ENCODE results near the gene DEXI. TPM values are rescaled to one million over a fixed set of nuclear protein-coding genes. Genes with fewer than 3 reads are reported as not detected.
"Not testable (repeated sequence)": the region's sequence is repeated elsewhere in the genome, so short reads cannot be mapped to it uniquely, and the experiment has no call there.

The DEXI gene
- total RNA-seq, 1 donor from 2014 or later = 36.3 TPM

DNA sequence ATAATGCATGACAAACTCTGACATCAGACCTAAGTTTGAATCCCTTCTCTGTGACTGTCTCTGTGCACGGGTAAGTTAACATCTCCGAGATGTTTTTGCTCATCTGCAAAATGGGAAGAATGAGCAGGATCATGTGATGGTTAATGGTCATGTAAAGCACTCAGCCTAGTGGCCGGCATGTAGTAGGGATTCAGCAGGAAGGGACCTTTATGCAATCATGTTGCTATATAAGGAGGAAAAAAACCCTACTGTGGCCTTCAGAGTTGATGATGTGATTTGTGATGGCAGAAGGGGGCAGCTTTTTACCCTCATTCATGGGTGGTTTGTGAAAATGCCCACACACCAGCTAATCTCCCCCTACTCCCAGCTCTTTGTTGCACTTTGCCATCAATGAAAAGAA is 26.2 kb upstream of the DEXI start:
- Histone ChIP-seq H3K27ac (no peak overlapping the region), H3K4me1 (peaks cover 12% of the 10 kb centered on the region), H3K27me3 (no peaks in the 10 kb centered on the region), H3K9me3 (no peaks in the 10 kb centered on the region), H3K36me3 (peaks cover 40% of the 10 kb centered on the region), H3K4me3 (no peak overlapping the region)
- DNase-seq (no peak), ATAC-seq (no peak)
- intact Hi-C loops (cut with DNase I) = loop anchor here (10.0 kb wide), 1 partner anchor 386 kb away; no protein-coding TSS in a partner anchor
- TF ChIP-seq, protein P1, sequence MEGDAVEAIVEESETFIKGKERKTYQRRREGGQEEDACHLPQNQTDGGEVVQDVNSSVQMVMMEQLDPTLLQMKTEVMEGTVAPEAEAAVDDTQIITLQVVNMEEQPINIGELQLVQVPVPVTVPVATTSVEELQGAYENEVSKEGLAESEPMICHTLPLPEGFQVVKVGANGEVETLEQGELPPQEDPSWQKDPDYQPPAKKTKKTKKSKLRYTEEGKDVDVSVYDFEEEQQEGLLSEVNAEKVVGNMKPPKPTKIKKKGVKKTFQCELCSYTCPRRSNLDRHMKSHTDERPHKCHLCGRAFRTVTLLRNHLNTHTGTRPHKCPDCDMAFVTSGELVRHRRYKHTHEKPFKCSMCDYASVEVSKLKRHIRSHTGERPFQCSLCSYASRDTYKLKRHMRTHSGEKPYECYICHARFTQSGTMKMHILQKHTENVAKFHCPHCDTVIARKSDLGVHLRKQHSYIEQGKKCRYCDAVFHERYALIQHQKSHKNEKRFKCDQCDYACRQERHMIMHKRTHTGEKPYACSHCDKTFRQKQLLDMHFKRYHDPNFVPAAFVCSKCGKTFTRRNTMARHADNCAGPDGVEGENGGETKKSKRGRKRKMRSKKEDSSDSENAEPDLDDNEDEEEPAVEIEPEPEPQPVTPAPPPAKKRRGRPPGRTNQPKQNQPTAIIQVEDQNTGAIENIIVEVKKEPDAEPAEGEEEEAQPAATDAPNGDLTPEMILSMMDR (IDR thresholded peaks at IDR 0.05) = no peak

DNA sequence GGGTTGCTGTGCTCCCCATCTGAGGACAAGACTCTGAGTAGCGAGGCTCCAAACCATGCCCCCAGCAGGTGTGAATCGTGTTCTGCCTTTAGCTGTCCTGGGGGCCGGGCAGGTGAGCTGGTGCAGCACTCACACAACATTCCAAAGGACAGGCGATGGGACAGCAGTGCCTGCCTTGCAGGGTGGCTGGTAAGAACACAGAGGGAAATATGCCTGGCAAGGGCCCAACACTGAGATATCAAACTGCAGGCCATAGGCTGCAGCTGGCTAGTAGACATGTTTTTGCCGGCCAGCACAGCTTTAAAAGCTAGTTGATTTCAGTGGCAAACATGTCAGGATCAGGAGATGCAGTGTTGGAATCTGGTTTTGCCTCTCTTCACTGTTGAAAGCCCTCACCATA is 25.7 kb upstream of the DEXI start:
- DNase-seq (no peak), ATAC-seq (no peak)
- TF ChIP-seq, protein P1 (IDR thresholded peaks at IDR 0.05) = no peak
- H3K9me3 ChIP-seq = no peaks in the 10 kb centered on the region
- no peaks in the 10 kb centered on the region for H3K27me3 ChIP-seq
- H3K4me1 ChIP-seq = peaks cover 12% of the 10 kb centered on the region
- H3K27ac ChIP-seq = no peak overlapping the region
- intact Hi-C loops (cut with DNase I) = loop anchor here (10.0 kb wide), 1 partner anchor 387 kb away; no protein-coding TSS in a partner anchor
- H3K36me3 ChIP-seq = peaks cover 40% of the 10 kb centered on the region
- H3K4me3 ChIP-seq = no peak overlapping the region

DNA sequence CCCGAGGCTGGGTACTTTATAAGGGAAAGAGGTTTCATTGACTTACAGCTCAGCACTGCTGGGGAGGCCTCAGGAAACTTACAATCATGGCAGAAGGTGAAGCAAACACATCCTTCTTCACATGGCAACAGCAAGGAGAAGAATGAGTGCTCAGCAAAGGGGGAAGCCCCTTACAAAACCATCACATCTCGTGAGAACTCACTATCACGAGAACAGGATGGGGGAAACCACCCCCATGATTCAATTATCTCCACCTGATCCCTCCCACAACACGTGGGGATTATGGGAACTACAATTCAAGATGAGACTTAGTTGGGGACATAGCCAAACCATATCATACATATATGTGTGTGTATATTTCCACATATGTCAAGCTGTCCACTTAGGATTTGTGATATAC is 24.3 kb upstream of the DEXI start:
- H3K4me3 ChIP-seq, H3K27ac ChIP-seq, H3K4me1 ChIP-seq, DNase-seq, H3K27me3 ChIP-seq, H3K9me3 ChIP-seq, ATAC-seq: not testable (repeated sequence)
- peaks cover 38% of the 10 kb centered on the region for H3K36me3 ChIP-seq
- intact Hi-C loops (cut with DNase I) = loop anchor here (10.0 kb wide), 1 partner anchor 388 kb away; no protein-coding TSS in a partner anchor

DNA sequence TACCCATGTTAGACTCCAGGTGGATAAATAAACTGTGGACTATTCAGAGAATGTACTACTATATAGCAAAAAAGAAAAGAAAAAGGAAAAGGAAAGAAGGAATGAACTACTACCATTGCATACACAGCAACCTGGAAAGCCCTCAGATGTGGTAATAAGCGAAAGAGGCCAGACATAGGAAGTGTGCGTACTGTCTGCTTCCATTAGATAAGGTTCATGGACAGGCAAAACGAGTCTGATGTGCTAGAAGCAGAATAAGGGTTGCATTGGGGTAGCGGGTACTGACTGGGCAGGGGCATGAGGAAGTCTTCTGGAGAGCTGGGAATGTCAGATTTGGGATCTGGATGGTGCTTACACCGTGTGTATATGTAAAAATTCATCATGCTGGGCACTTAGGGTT is 23.9 kb upstream of the DEXI start:
- no peak overlapping the region for H3K4me3 ChIP-seq
- DNase-seq (no peak), ATAC-seq (no peak)
- H3K4me1 ChIP-seq = peaks cover 4% of the 10 kb centered on the region
- H3K27ac ChIP-seq = no peak overlapping the region
- no peaks in the 10 kb centered on the region for H3K27me3 ChIP-seq
- intact Hi-C loops (cut with DNase I) = loop anchor here (10.0 kb wide), 1 partner anchor 389 kb away; no protein-coding TSS in a partner anchor
- peaks cover 36% of the 10 kb centered on the region for H3K36me3 ChIP-seq
- TF ChIP-seq, protein P1 (IDR thresholded peaks at IDR 0.05) = no peak
- no peaks in the 10 kb centered on the region for H3K9me3 ChIP-seq

DNA sequence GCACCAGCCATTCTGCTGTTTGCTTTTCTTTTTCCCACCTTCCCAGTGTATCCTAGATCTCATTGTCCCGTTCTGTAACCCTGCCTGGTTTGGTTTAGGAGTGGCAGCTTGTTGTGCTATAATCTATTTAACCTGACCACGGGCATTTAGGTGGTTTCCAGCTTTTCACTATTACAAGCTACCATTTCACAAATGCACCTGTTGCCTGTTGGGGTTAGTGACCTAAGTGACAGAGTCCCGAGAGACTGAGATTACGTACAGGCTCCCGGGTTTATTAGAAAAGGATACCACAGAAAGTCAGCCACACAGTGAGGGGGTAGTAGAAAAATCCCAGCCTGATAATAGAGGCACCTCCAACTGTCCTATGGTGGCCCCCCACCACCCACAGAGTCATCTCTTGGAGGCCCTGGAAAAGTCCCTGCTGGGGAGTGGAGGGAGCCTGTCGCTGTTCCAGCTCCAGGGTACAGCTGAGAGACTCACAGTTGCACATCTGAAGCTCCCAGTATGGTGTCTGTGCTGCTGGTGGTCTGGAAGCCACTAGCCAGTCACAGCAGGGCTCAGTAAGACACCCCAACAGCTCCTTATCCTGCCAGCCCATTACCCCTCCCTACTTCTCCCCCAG is 23.3 kb upstream of the DEXI start:
- TF ChIP-seq, protein P1 (IDR thresholded peaks at IDR 0.05) = no peak
- intact Hi-C loops (cut with DNase I) = loop anchor here (10.0 kb wide), 1 partner anchor 389 kb away; no protein-coding TSS in a partner anchor
- Histone ChIP-seq H3K4me1 (peaks cover 4% of the 10 kb centered on the region), H3K36me3 (peaks cover 30% of the 10 kb centered on the region), H3K27ac (no peak overlapping the region), H3K27me3 (no peaks in the 10 kb centered on the region), H3K4me3 (no peak overlapping the region), H3K9me3 (no peaks in the 10 kb centered on the region)
- no peak for ATAC-seq
- DNase-seq = no peak

DNA sequence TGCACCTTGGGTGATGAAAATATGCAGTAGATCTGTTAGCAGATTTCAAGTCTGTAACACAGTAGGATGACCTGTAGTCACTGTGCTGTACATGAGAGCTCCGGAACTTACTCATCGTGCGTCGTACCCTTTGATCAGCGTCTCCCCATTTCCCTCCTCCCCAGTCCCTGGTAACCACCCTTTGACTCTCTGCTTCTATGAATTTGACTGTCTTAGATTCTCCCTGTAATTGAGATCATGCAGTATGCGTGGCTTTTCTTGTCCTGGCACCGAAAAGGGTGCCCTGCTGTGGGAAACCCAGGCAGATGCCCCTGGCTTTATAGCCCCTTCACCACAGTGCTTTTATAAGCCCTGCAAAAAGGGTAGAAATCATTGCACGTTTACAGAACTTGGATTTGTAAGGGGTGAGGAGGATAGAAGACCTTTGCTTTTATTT is 22.6 kb upstream of the DEXI start:
- Histone ChIP-seq H3K4me3 (no peak overlapping the region), H3K9me3 (no peaks in the 10 kb centered on the region), H3K4me1 (peaks cover 4% of the 10 kb centered on the region), H3K27ac (no peak overlapping the region), H3K27me3 (no peaks in the 10 kb centered on the region), H3K36me3 (peaks cover 30% of the 10 kb centered on the region)
- TF ChIP-seq, protein P1 (IDR thresholded peaks at IDR 0.05) = no peak
- intact Hi-C loops (cut with DNase I) = loop anchor here (10.0 kb wide), 1 partner anchor 390 kb away; no protein-coding TSS in a partner anchor
- ATAC-seq (no peak), DNase-seq (no peak)

Data from upper lobe of right lung (tissue), 1 donor.